ENCODE results near the gene CRYBG1.

Gene CRYBG1

GRCh38 chr6:106599440-106599839 lies 238.9 kb downstream of the CRYBG1 start:
- no peak overlapping the region for H3K4me3 ChIP-seq (ENCODE audit: low read depth, low read length)
- no peak for TF ChIP-seq CTCF (IDR thresholded peaks at IDR 0.05; ENCODE audit: low read depth, low read length)

- no peak for TF ChIP-seq CTCF (IDR thresholded peaks at IDR 0.05; ENCODE audit: low read depth, low read length)
- no peak overlapping the region for H3K4me3 ChIP-seq (ENCODE audit: low read depth, low read length)
Observed at GRCh38 chr6:106600329-106600728, 239.8 kb downstream of the CRYBG1 start.

- H3K4me3 ChIP-seq (ENCODE audit: low read depth, low read length) = no peak overlapping the region
- peak; percentile 60 for TF ChIP-seq CTCF (IDR thresholded peaks at IDR 0.05; ENCODE audit: low read depth, low read length)
Observed at GRCh38 chr6:106608080-106608668, 247.7 kb downstream of the CRYBG1 start.

GRCh38 chr6:106609699-106610098 lies 249.2 kb downstream of the CRYBG1 start:
- no peak for TF ChIP-seq CTCF (IDR thresholded peaks at IDR 0.05; ENCODE audit: low read depth, low read length)
- H3K4me3 ChIP-seq (ENCODE audit: low read depth, low read length) = no peak overlapping the region

- no peak overlapping the region for H3K4me3 ChIP-seq (ENCODE audit: low read depth, low read length)
- no peak for TF ChIP-seq CTCF (IDR thresholded peaks at IDR 0.05; ENCODE audit: low read depth, low read length)
Observed at GRCh38 chr6:106611030-106611429, 250.5 kb downstream of the CRYBG1 start.

- TF ChIP-seq CTCF (IDR thresholded peaks at IDR 0.05; ENCODE audit: low read depth, low read length) = no peak
- no peak overlapping the region for H3K4me3 ChIP-seq (ENCODE audit: low read depth, low read length)
Observed at GRCh38 chr6:106612671-106613416, 252.3 kb downstream of the CRYBG1 start.

GRCh38 chr6:106613590-106613989 lies 253.1 kb downstream of the CRYBG1 start:
- no peak for TF ChIP-seq CTCF (IDR thresholded peaks at IDR 0.05; ENCODE audit: low read depth, low read length)
- H3K4me3 ChIP-seq (ENCODE audit: low read depth, low read length) = no peak overlapping the region

All from WI38 (cell line).